AG10803 (cell line): ENCODE measurements around the gene STK17A.

Experiments used
- DNase-seq: peaks from one replicate; pipeline ENCODE4 v3.0.0; 2010; ENCODE audit warnings: low read depth
- H3K4me3 ChIP-seq: 2 replicates; pipeline ENCODE4 v1.5.1; 2011; ENCODE audit warnings: mild to moderate bottlenecking, low read length, control low read depth
- CTCF ChIP-seq: conservative IDR thresholded peaks from 2 replicates; pipeline ENCODE4 v1.5.1; 2011; ENCODE audit warnings: mild to moderate bottlenecking, low read length, control low read depth, inconsistent platforms

Gene STK17A

GRCh38 chr7:43588477-43589132, 5.7 kb downstream of the STK17A start:
- DNase-seq = peak; percentile 13
- no peak overlapping the region for H3K4me3 ChIP-seq
- no peak for TF ChIP-seq CTCF

GRCh38 chr7:43589133-43589478, 6.2 kb downstream of the STK17A start:
- DNase-seq = no peak
- no peak overlapping the region for H3K4me3 ChIP-seq
- TF ChIP-seq CTCF = no peak

- TF ChIP-seq CTCF = no peak
- DNase-seq = no peak
- H3K4me3 ChIP-seq = no peak overlapping the region
Observed at GRCh38 chr7:43589728-43590127, 6.8 kb downstream of the STK17A start.

GRCh38 chr7:43590862-43591557, 8.1 kb downstream of the STK17A start:
- TF ChIP-seq CTCF = no peak
- H3K4me3 ChIP-seq = no peak overlapping the region
- DNase-seq = no peak

- no peak overlapping the region for H3K4me3 ChIP-seq
- peak; percentile 34 for DNase-seq
- TF ChIP-seq CTCF = no peak
Observed at GRCh38 chr7:43591558-43592180, 8.8 kb downstream of the STK17A start.

- no peak for DNase-seq
- H3K4me3 ChIP-seq = no peak overlapping the region
- no peak for TF ChIP-seq CTCF
Observed at GRCh38 chr7:43592326-43592725, 9.4 kb downstream of the STK17A start.

GRCh38 chr7:43593010-43593409, 10.1 kb downstream of the STK17A start:
- DNase-seq = peak; percentile 12
- no peak for TF ChIP-seq CTCF
- no peak overlapping the region for H3K4me3 ChIP-seq
